CD8-positive, alpha-beta memory T cell (primary cell): ENCODE measurements around the gene FATE1. TPM values are rescaled to one million over a fixed set of nuclear protein-coding genes. Genes with fewer than 3 reads are reported as not detected.
A peak's percentile ranks its signal among the peaks of the same experiment; 100 is the strongest.

Source experiments
- CTCF ChIA-PET: fragments of 350-600 bp; sonication (Branson Sonifier 250); formaldehyde crosslinking; loops from one replicate; lab custom pipeline; 2021; ENCODE audit warnings: antibody characterized with exemption; lab: Charles Lee
- POLR2A ChIA-PET: fragments of 350-600 bp; sonication (Branson Sonifier 250); formaldehyde crosslinking; loops from one replicate; lab custom pipeline; 2021; ENCODE audit warnings: antibody characterized with exemption; lab: Charles Lee
- DNase-seq, 5 donors: peaks; one replicate each; pipeline versions ENCODE4 v3.0.0 to v3.0.0-alpha.2; 2020 to 2022; ENCODE audit warnings: mixed read lengths in 1 of 5
- H3K27ac ChIP-seq: one replicate; pipeline ENCODE4 v1.7.0; 2013; ENCODE audit warnings: low read depth, mild to moderate bottlenecking, low read length, moderate library complexity
- H3K27me3 ChIP-seq: 2 replicates; pipeline ENCODE4 v1.7.0; 2013; ENCODE audit warnings: low read length, mild to moderate bottlenecking; ENCODE audit not compliant: insufficient read depth, poor library complexity, severe bottlenecking
- H3K36me3 ChIP-seq: 2 replicates; pipeline ENCODE4 v1.7.0; 2013; ENCODE audit warnings: mild to moderate bottlenecking, low read length, moderate library complexity; ENCODE audit not compliant: insufficient read depth
- H3K4me1 ChIP-seq: 2 replicates; pipeline ENCODE4 v1.7.0; 2013; ENCODE audit warnings: mild to moderate bottlenecking, low read length, moderate library complexity; ENCODE audit not compliant: insufficient read depth
- H3K4me3 ChIP-seq: 2 replicates; pipeline ENCODE4 v1.7.0; 2013; ENCODE audit warnings: mild to moderate bottlenecking, low read length
- H3K9me3 ChIP-seq: 2 replicates; pipeline ENCODE4 v1.7.0; 2013; ENCODE audit warnings: mild to moderate bottlenecking, low read length
- H3K27ac Mint-ChIP-seq, 8 donors: one replicate each; pipeline ENCODE4 v1.8.0; 2020 to 2021; ENCODE audit warnings: mixed read lengths in 8 of 8, mild to moderate bottlenecking in 6 of 8, inconsistent platforms in 3 of 8, moderate library complexity in 3 of 8
- H3K27me3 Mint-ChIP-seq, 2 donors: one replicate each; pipeline ENCODE4 v1.8.0; 2020 to 2021; ENCODE audit warnings: mixed read lengths in 2 of 2, mild to moderate bottlenecking in 1 of 2, moderate library complexity in 1 of 2
- H3K36me3 Mint-ChIP-seq, 3 donors: one replicate each; pipeline ENCODE4 v1.8.0; 2020 to 2021; ENCODE audit warnings: mixed read lengths in 3 of 3, inconsistent platforms in 1 of 3, mild to moderate bottlenecking in 1 of 3
- H3K4me1 Mint-ChIP-seq, 3 donors: one replicate each; pipeline ENCODE4 v1.8.0; 2020 to 2021; ENCODE audit warnings: mixed read lengths in 3 of 3, inconsistent platforms in 1 of 3, mild to moderate bottlenecking in 1 of 3
- H3K4me3 Mint-ChIP-seq, 7 donors: one replicate each; pipeline ENCODE4 v1.8.0; 2020 to 2021; ENCODE audit warnings: mixed read lengths in 7 of 7, mild to moderate bottlenecking in 6 of 7, moderate library complexity in 4 of 7, inconsistent platforms in 2 of 7
- H3K9me3 Mint-ChIP-seq, 5 donors: one replicate each; pipeline ENCODE4 v1.8.0; 2020 to 2022; ENCODE audit warnings: mixed read lengths in 5 of 5, mild to moderate bottlenecking in 3 of 5, moderate library complexity in 2 of 5, inconsistent platforms in 1 of 5
- polyA plus RNA-seq: library from polyadenylated mRNA; unstranded; fragments of 300-500 nt; fragmentation: Illumina TruSeq; gene quantifications from one replicate; pipeline ENCODE4 v1.2.3, GENCODE V29; 2021
- total RNA-seq, 2 experiments: library from RNA; stranded (reverse); gene quantifications; one replicate each; pipeline ENCODE4 v1.2.3, GENCODE V29; 2021

The FATE1 gene
- total and polyA plus RNA-seq, 3 experiments from 2014 or later, result not detected

- no peaks in the 10 kb centered on the region for H3K27me3 ChIP-seq
- no peaks in the 10 kb centered on the region for H3K4me1 ChIP-seq
- H3K4me1 Mint-ChIP-seq, result no peaks in the 10 kb centered on the region
- H3K27ac Mint-ChIP-seq, result peak overlapping the region in 1 of 8 donors; percentile 41
- no peak for DNase-seq
- no peaks in the 10 kb centered on the region for H3K36me3 ChIP-seq
- no peaks in the 10 kb centered on the region for H3K36me3 Mint-ChIP-seq
- H3K4me3 Mint-ChIP-seq, result no peak overlapping the region
- CTCF ChIA-PET, result no interaction called here
- H3K27me3 Mint-ChIP-seq, result peaks cover 4 to 14% of the 10 kb centered on the region in 2 donors
- H3K27ac ChIP-seq, result no peak overlapping the region
- H3K4me3 ChIP-seq, result no peak overlapping the region
- no peaks in the 10 kb centered on the region for H3K9me3 ChIP-seq
- H3K9me3 Mint-ChIP-seq, result no peaks in the 10 kb centered on the region
- POLR2A ChIA-PET, result no interaction called here
These were observed 22.9 kb downstream of the FATE1 start for GRCh38 chrX:151738751-151739150.

GRCh38 chrX:151741606-151742005 lies 25.8 kb downstream of the FATE1 start:
- Mint-ChIP-seq H3K4me1 (no peaks in the 10 kb centered on the region), H3K4me3 (no peak overlapping the region), H3K27me3 (peaks cover 0 to 9% of the 10 kb centered on the region in 2 donors), H3K9me3 (no peaks in the 10 kb centered on the region), H3K27ac (no peak overlapping the region), H3K36me3 (no peaks in the 10 kb centered on the region)
- CTCF ChIA-PET, result no interaction called here
- Histone ChIP-seq H3K4me1 (no peaks in the 10 kb centered on the region), H3K27me3 (no peaks in the 10 kb centered on the region), H3K36me3 (no peaks in the 10 kb centered on the region), H3K9me3 (no peaks in the 10 kb centered on the region), H3K4me3 (no peak overlapping the region), H3K27ac (no peak overlapping the region)
- POLR2A ChIA-PET, result no interaction called here
- no peak for DNase-seq

GRCh38 chrX:151742311-151742710 lies 26.5 kb downstream of the FATE1 start:
- Mint-ChIP-seq H3K4me1 (no peaks in the 10 kb centered on the region), H3K27me3 (peaks cover 0 to 7% of the 10 kb centered on the region in 2 donors), H3K4me3 (no peak overlapping the region), H3K36me3 (no peaks in the 10 kb centered on the region), H3K9me3 (no peaks in the 10 kb centered on the region), H3K27ac (no peak overlapping the region)
- Histone ChIP-seq H3K4me1 (no peaks in the 10 kb centered on the region), H3K9me3 (no peaks in the 10 kb centered on the region), H3K27ac (no peak overlapping the region), H3K4me3 (no peak overlapping the region), H3K27me3 (no peaks in the 10 kb centered on the region), H3K36me3 (no peaks in the 10 kb centered on the region)
- no peak for DNase-seq
- ChIA-PET CTCF (no interaction called here), POLR2A (no interaction called here)

GRCh38 chrX:151743651-151744470 lies 28.0 kb downstream of the FATE1 start:
- H3K4me1 ChIP-seq, result no peaks in the 10 kb centered on the region
- ChIA-PET CTCF (no interaction called here), POLR2A (no interaction called here)
- Mint-ChIP-seq H3K9me3 (no peaks in the 10 kb centered on the region), H3K36me3 (no peaks in the 10 kb centered on the region), H3K27ac (no peak overlapping the region), H3K4me1 (no peaks in the 10 kb centered on the region), H3K4me3 (no peak overlapping the region), H3K27me3 (peaks cover 0 to 5% of the 10 kb centered on the region in 2 donors)
- no peak for DNase-seq
- no peaks in the 10 kb centered on the region for H3K36me3 ChIP-seq
- H3K27me3 ChIP-seq, result no peaks in the 10 kb centered on the region
- no peak overlapping the region for H3K27ac ChIP-seq
- H3K9me3 ChIP-seq, result no peaks in the 10 kb centered on the region
- H3K4me3 ChIP-seq, result no peak overlapping the region

GRCh38 chrX:151745651-151746050 lies 29.8 kb downstream of the FATE1 start:
- Histone ChIP-seq H3K27ac (no peak overlapping the region), H3K36me3 (no peaks in the 10 kb centered on the region), H3K27me3 (no peaks in the 10 kb centered on the region), H3K4me1 (no peaks in the 10 kb centered on the region), H3K4me3 (no peak overlapping the region), H3K9me3 (no peaks in the 10 kb centered on the region)
- Mint-ChIP-seq H3K4me1 (no peaks in the 10 kb centered on the region), H3K4me3 (no peak overlapping the region), H3K27me3 (peaks cover 2 to 5% of the 10 kb centered on the region in 2 donors), H3K36me3 (no peaks in the 10 kb centered on the region), H3K27ac (no peak overlapping the region), H3K9me3 (no peaks in the 10 kb centered on the region)
- POLR2A ChIA-PET, result no interaction called here
- CTCF ChIA-PET, result no interaction called here
- no peak for DNase-seq

GRCh38 chrX:151746502-151746901 lies 30.7 kb downstream of the FATE1 start:
- no peak overlapping the region for H3K4me3 ChIP-seq
- H3K27me3 ChIP-seq, result no peaks in the 10 kb centered on the region
- POLR2A ChIA-PET, result no interaction called here
- no peaks in the 10 kb centered on the region for H3K4me1 ChIP-seq
- no peaks in the 10 kb centered on the region for H3K9me3 ChIP-seq
- H3K36me3 ChIP-seq, result no peaks in the 10 kb centered on the region
- H3K4me1 Mint-ChIP-seq, result no peaks in the 10 kb centered on the region
- no peak overlapping the region for H3K27ac ChIP-seq
- DNase-seq, result no peak
- no peak overlapping the region for H3K4me3 Mint-ChIP-seq
- H3K27me3 Mint-ChIP-seq, result peaks cover 5 to 7% of the 10 kb centered on the region in 2 donors
- CTCF ChIA-PET, result no interaction called here
- no peaks in the 10 kb centered on the region for H3K9me3 Mint-ChIP-seq
- H3K27ac Mint-ChIP-seq, result no peak overlapping the region
- H3K36me3 Mint-ChIP-seq, result no peaks in the 10 kb centered on the region

- Mint-ChIP-seq H3K4me3 (no peak overlapping the region), H3K36me3 (no peaks in the 10 kb centered on the region), H3K27ac (no peak overlapping the region), H3K4me1 (no peaks in the 10 kb centered on the region), H3K27me3 (peaks cover 7 to 8% of the 10 kb centered on the region in 2 donors), H3K9me3 (no peaks in the 10 kb centered on the region)
- Histone ChIP-seq H3K9me3 (no peaks in the 10 kb centered on the region), H3K4me3 (no peak overlapping the region), H3K4me1 (no peaks in the 10 kb centered on the region), H3K27me3 (no peaks in the 10 kb centered on the region), H3K27ac (no peak overlapping the region), H3K36me3 (no peaks in the 10 kb centered on the region)
- no peak for DNase-seq
- ChIA-PET CTCF (no interaction called here), POLR2A (no interaction called here)
These were observed 34.7 kb downstream of the FATE1 start for GRCh38 chrX:151750511-151750910.

GRCh38 chrX:151752847-151753246 lies 37.0 kb downstream of the FATE1 start:
- POLR2A ChIA-PET, result no interaction called here
- Mint-ChIP-seq H3K4me1 (no peaks in the 10 kb centered on the region), H3K36me3 (no peaks in the 10 kb centered on the region), H3K27me3 (peaks cover 8 to 10% of the 10 kb centered on the region in 2 donors), H3K27ac (no peak overlapping the region), H3K9me3 (no peaks in the 10 kb centered on the region), H3K4me3 (peak overlapping the region in 1 of 7 donors; percentile 9)
- no peaks in the 10 kb centered on the region for H3K27me3 ChIP-seq
- DNase-seq, result no peak
- no peak overlapping the region for H3K27ac ChIP-seq
- H3K4me1 ChIP-seq, result no peaks in the 10 kb centered on the region
- no peaks in the 10 kb centered on the region for H3K9me3 ChIP-seq
- no peak overlapping the region for H3K4me3 ChIP-seq
- H3K36me3 ChIP-seq, result no peaks in the 10 kb centered on the region
- CTCF ChIA-PET, result no interaction called here
